Measurements from ENCODE around the gene RSPRY1. TPM values are rescaled to one million over a fixed set of nuclear protein-coding genes. Genes with fewer than 3 reads are reported as not detected.

Gene RSPRY1
- total RNA-seq, 4 donors from 2014 or later = 28.2 to 31.8 (median 29.5) TPM

DNA sequence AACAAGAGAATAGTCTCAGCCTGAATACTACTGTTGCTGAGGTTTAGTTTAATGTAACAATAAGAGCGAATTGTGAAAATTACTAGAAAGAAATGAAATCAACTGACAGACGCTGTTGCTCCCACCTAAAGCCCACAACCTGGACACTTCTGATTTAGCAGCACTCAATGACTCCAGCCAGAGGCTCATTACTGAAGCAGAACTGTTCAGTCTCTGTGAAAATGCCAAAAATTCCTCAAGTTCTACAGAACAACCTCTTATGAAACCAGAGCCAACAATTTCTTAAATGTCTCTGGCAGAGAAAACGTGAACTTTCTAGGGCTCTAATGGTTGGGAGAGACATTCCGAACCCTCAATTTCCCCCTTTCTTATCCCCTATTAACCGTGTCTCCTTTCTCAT lies 10.2 kb upstream of the RSPRY1 start:
- WGBS, 2 donors (ENCODE audit: low coverage in 1 of 2) = 39 to 44% methylated on average over 3 to 5 of the region's 5 CpGs
- Histone ChIP-seq H3K27me3 (no peaks in the 10 kb centered on the region), H3K36me3 (peaks cover 0 to 44% of the 10 kb centered on the region in 2 donors), H3K9me3 (no peaks in the 10 kb centered on the region), H3K4me1 (peaks cover 0 to 25% (median 7%) of the 10 kb centered on the region in 3 donors), H3K4me3 (no peak overlapping the region), H3K27ac (no peak overlapping the region)
- TF ChIP-seq POLR2AphosphoS5 (IDR thresholded peaks at IDR 0.05) (no peak), POLR2A (IDR thresholded peaks at IDR 0.05) (no peak), EP300 (IDR thresholded peaks at IDR 0.05) (no peak)
- TF ChIP-seq, protein P1, sequence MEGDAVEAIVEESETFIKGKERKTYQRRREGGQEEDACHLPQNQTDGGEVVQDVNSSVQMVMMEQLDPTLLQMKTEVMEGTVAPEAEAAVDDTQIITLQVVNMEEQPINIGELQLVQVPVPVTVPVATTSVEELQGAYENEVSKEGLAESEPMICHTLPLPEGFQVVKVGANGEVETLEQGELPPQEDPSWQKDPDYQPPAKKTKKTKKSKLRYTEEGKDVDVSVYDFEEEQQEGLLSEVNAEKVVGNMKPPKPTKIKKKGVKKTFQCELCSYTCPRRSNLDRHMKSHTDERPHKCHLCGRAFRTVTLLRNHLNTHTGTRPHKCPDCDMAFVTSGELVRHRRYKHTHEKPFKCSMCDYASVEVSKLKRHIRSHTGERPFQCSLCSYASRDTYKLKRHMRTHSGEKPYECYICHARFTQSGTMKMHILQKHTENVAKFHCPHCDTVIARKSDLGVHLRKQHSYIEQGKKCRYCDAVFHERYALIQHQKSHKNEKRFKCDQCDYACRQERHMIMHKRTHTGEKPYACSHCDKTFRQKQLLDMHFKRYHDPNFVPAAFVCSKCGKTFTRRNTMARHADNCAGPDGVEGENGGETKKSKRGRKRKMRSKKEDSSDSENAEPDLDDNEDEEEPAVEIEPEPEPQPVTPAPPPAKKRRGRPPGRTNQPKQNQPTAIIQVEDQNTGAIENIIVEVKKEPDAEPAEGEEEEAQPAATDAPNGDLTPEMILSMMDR (IDR thresholded peaks at IDR 0.05) = no peak
- ATAC-seq = no peak

DNA sequence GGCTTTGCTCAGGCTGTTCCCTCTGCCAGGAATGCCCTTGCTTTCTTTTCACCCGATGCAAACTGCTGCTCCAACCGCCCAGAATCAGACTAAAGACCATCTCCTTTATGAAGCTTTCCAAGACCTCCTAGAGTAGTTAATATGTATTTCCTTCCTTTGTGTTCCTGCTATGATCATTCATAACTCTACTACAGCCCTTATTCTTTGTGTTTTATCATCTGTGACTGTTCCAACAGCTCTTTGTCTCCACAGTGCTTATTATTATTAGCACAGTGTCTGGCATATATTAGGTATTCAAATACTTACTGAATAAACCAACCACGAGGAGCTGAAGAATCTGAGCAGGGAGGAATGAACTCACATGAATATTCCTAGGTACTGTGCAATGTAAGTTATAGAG lies 7.9 kb upstream of the RSPRY1 start:
- Histone ChIP-seq H3K9me3 (no peaks in the 10 kb centered on the region), H3K36me3 (peaks cover 0 to 21% of the 10 kb centered on the region in 2 donors), H3K4me3 (no peak overlapping the region), H3K4me1 (peaks cover 0 to 27% (median 7%) of the 10 kb centered on the region in 3 donors), H3K27me3 (no peaks in the 10 kb centered on the region), H3K27ac (peak overlapping the region in 1 of 4 donors; percentile 2)
- no peak for ATAC-seq
- 48 to 58% methylated on average over 3 of the region's 3 CpGs for WGBS, 2 donors (ENCODE audit: low coverage in 1 of 2)
- no peak for TF ChIP-seq POLR2A (IDR thresholded peaks at IDR 0.05)
- no peak for TF ChIP-seq EP300 (IDR thresholded peaks at IDR 0.05)
- no peak for TF ChIP-seq POLR2AphosphoS5 (IDR thresholded peaks at IDR 0.05)
- TF ChIP-seq, protein P1 (IDR thresholded peaks at IDR 0.05) = no peak

DNA sequence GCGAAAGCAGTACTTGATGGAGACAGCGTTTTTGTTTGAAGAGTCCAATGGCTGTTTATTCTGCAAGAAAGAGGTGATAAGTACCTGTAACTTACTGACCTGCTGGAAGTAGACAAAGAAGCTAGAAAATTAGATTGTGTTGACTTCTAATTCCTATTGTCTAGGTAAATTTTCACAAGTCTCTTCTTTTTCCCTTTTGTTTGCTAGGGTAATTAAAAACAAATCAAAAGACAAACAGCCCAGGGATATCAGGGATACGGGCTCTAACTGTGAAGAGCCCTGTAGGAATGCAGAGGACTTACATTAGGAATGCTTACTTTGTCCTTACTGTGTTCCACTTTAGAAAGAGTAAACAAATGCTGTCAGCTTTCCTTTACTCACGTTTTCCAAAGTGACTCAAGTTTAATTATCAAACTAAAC lies 7.3 kb upstream of the RSPRY1 start:
- TF ChIP-seq POLR2AphosphoS5 (IDR thresholded peaks at IDR 0.05) (no peak), POLR2A (IDR thresholded peaks at IDR 0.05) (no peak), EP300 (IDR thresholded peaks at IDR 0.05) (no peak)
- TF ChIP-seq, protein P1 (IDR thresholded peaks at IDR 0.05) = no peak
- 48 to 50% methylated on average over 4 of the region's 4 CpGs for WGBS, 2 donors (ENCODE audit: low coverage in 1 of 2)
- no peaks in the 10 kb centered on the region for H3K9me3 ChIP-seq
- no peak overlapping the region for H3K27ac ChIP-seq
- H3K27me3 ChIP-seq = no peaks in the 10 kb centered on the region
- peaks cover 0 to 33% (median 7%) of the 10 kb centered on the region in 3 donors for H3K4me1 ChIP-seq
- peaks cover 0 to 15% of the 10 kb centered on the region in 2 donors for H3K36me3 ChIP-seq
- no peak overlapping the region for H3K4me3 ChIP-seq
- no peak for ATAC-seq

DNA sequence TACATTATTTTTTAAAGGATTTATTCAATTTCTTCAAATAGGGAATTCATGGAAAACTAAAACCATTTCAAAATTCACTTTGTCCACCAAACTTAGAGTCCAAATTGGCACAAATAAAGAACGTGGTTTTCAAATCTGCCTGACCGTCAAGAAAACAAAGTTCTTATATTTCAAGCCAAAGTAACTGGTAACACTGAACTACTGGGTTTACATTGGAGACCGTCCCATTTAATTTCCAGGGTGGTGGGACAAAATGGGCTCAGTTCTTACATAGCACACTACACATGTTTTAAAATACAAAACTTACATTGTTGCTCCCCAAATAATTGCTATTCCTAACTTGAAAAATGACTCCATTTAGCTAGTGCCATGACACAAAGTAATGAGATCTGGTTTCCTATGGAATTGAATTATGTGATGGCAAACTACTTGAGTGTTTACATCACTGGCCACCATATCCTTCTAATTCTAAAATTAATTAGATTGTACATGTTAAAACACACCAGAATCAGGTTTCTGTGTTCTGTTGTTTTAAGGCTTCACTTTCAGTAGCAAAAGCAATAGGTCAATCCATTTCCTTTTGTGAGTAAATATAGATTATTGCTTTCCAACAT lies 6.8 kb upstream of the RSPRY1 start:
- peaks cover 0 to 34% (median 7%) of the 10 kb centered on the region in 3 donors for H3K4me1 ChIP-seq
- 66 to 81% methylated on average over 3 of the region's 3 CpGs for WGBS, 2 donors (ENCODE audit: low coverage in 1 of 2)
- H3K4me3 ChIP-seq = no peak overlapping the region
- H3K36me3 ChIP-seq = peaks cover 0 to 11% of the 10 kb centered on the region in 2 donors
- no peak overlapping the region for H3K27ac ChIP-seq
- no peaks in the 10 kb centered on the region for H3K27me3 ChIP-seq
- no peaks in the 10 kb centered on the region for H3K9me3 ChIP-seq
- no peak for TF ChIP-seq POLR2A (IDR thresholded peaks at IDR 0.05)
- no peak for TF ChIP-seq EP300 (IDR thresholded peaks at IDR 0.05)
- TF ChIP-seq POLR2AphosphoS5 (IDR thresholded peaks at IDR 0.05) = no peak
- TF ChIP-seq, protein P1 (IDR thresholded peaks at IDR 0.05) = no peak
- ATAC-seq = no peak

DNA sequence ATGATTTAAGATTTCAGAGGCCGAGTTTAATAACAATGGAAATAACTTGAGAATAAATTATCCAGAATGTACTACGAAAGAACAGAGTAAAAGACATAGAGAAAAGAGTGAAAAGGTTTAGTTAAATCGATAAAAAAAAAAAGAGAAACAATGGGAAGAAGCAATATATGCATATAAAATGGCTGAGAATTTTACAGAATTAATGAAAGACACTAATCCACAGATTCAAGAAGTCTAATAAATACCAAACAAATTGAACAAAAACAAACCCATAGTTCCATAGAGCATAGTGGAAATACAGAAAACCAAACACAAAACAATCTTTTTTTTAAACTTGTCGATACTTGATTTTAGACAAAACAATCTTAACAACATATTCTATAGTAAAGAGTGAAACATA lies 2.0 kb upstream of the RSPRY1 start:
- TF ChIP-seq POLR2AphosphoS5 (IDR thresholded peaks at IDR 0.05) (no peak), POLR2A (IDR thresholded peaks at IDR 0.05) (no peak), EP300 (IDR thresholded peaks at IDR 0.05) (no peak)
- TF ChIP-seq, protein P1 (IDR thresholded peaks at IDR 0.05) = no peak
- H3K27ac ChIP-seq = no peak overlapping the region
- H3K4me1 ChIP-seq = peaks cover 0 to 49% (median 15%) of the 10 kb centered on the region in 3 donors
- H3K9me3 ChIP-seq = no peaks in the 10 kb centered on the region
- 96% methylated on average over 3 to 4 of the region's 4 CpGs for WGBS, 2 donors (ENCODE audit: low coverage in 1 of 2)
- peaks cover 0 to 8% of the 10 kb centered on the region in 2 donors for H3K36me3 ChIP-seq
- no peak overlapping the region for H3K4me3 ChIP-seq
- H3K27me3 ChIP-seq = no peaks in the 10 kb centered on the region
- ATAC-seq = no peak

Data from gastroesophageal sphincter (tissue), 4 donors.